ENCODE measurements around the gene NCOA7. TPM values are rescaled to one million over a fixed set of nuclear protein-coding genes. Genes with fewer than 3 reads are reported as not detected.
A peak's percentile ranks its signal among the peaks of the same experiment; 100 is the strongest.

NCOA7 gene
- total RNA-seq, 6 experiments from 2014 or later: 11.4 to 71.8 (median 23.0) TPM

- H3K9me3 ChIP-seq: no peaks in the 10 kb centered on the region
- H3K27ac ChIP-seq: no peak overlapping the region
- DNase-seq (no peak), ATAC-seq (no peak)
- H3K4me3 ChIP-seq: no peak overlapping the region
- intact Hi-C loops (cut with DNase I): no loop called here
- no peaks in the 10 kb centered on the region for H3K36me3 ChIP-seq
- H3K27me3 ChIP-seq: no peaks in the 10 kb centered on the region
- WGBS (ENCODE audit: insufficient coverage, low coverage, low lambda C conversion rate, missing lambda C conversion rate): 87% methylated on average over 4 of the region's 4 CpGs
- no peaks in the 10 kb centered on the region for H3K4me1 ChIP-seq
- TF ChIP-seq CTCF (IDR thresholded peaks at IDR 0.05) (no peak), POLR2A (IDR thresholded peaks at IDR 0.05) (no peak)
Observed at GRCh38 chr6:125806813-125807212, 16.1 kb downstream of the NCOA7 start.

DNA sequence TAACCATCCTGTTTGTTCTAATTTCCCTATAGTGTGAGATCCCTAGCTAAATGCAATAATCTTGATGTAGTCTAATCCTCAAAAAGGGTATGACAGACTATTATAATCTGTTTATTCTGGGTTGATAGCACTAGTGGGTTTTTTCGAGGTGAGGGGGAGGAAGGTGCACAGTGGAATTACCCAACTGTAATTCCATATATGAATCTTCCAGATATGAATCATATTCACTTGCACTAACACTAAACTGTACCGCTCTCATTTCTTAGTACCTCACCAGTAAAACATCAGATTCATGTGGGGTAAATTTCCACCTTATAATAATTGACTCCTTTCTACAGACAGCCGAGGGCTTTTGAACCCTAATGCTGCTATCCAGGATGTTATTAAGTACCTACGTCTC is 16.5 kb downstream of the NCOA7 start:
- ATAC-seq (no peak), DNase-seq (no peak)
- WGBS (ENCODE audit: insufficient coverage, low coverage, low lambda C conversion rate, missing lambda C conversion rate): 82% methylated on average over 4 of the region's 4 CpGs
- Histone ChIP-seq H3K36me3 (no peaks in the 10 kb centered on the region), H3K4me3 (no peak overlapping the region), H3K27ac (no peak overlapping the region), H3K4me1 (no peaks in the 10 kb centered on the region), H3K27me3 (no peaks in the 10 kb centered on the region), H3K9me3 (no peaks in the 10 kb centered on the region)
- intact Hi-C loops (cut with DNase I): no loop called here
- TF ChIP-seq POLR2A (IDR thresholded peaks at IDR 0.05) (no peak), CTCF (IDR thresholded peaks at IDR 0.05) (no peak)

DNA sequence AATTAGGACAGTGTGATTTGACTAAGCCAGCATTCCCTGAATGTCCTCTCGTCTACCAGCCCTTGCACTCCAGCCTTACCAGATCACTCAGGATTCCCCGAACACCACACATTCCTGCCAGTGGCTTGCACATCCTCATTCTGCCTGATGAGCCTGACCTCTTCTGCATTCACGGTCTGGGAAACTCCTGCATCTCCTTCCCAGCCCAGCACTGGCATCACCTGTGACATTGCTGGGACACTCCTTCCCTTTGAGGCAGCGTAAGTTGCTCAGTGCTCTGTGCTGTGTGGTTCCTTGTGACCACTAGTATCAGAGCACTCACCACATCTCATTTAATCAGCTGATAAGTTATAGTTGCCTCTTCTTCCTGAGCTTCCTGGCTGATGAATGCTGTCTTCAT is 17.3 kb downstream of the NCOA7 start:
- WGBS (ENCODE audit: insufficient coverage, low coverage, low lambda C conversion rate, missing lambda C conversion rate): 66% methylated on average over 3 of the region's 4 CpGs

DNA sequence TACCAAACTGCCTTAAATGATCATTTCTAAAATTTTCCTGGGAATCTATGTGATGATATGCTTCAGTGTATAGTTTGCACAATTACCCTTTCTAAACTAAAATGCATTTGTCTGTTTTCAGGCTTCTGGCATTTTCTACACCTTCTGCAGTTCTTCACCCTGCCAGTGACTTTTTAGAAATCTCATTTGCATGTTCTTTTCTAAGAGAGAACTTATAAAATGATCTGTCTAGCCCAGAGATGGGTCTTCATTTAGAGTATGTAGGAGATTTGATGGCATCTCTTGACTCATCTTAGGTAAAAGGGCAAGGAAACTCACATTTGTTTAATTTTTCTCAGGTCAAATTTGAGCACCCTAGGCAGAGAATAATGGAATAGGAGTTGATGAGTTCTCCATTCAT is 17.8 kb downstream of the NCOA7 start:
- TF ChIP-seq CTCF (IDR thresholded peaks at IDR 0.05) (no peak), POLR2A (IDR thresholded peaks at IDR 0.05) (no peak)
- H3K4me1 ChIP-seq: no peaks in the 10 kb centered on the region
- no peak for ATAC-seq

More for the DNA sequence above, 17.3 kb downstream of the NCOA7 start:
- Histone ChIP-seq H3K36me3 (no peaks in the 10 kb centered on the region), H3K9me3 (no peaks in the 10 kb centered on the region), H3K4me1 (no peaks in the 10 kb centered on the region), H3K27me3 (no peaks in the 10 kb centered on the region), H3K27ac (no peak overlapping the region), H3K4me3 (no peak overlapping the region)
- ATAC-seq (peak in 3 of 4 donors; percentile 20 to 26 (median 24)), DNase-seq (no peak)
- TF ChIP-seq POLR2A (IDR thresholded peaks at IDR 0.05) (no peak), CTCF (IDR thresholded peaks at IDR 0.05) (no peak)
- intact Hi-C loops (cut with DNase I): no loop called here

DNA sequence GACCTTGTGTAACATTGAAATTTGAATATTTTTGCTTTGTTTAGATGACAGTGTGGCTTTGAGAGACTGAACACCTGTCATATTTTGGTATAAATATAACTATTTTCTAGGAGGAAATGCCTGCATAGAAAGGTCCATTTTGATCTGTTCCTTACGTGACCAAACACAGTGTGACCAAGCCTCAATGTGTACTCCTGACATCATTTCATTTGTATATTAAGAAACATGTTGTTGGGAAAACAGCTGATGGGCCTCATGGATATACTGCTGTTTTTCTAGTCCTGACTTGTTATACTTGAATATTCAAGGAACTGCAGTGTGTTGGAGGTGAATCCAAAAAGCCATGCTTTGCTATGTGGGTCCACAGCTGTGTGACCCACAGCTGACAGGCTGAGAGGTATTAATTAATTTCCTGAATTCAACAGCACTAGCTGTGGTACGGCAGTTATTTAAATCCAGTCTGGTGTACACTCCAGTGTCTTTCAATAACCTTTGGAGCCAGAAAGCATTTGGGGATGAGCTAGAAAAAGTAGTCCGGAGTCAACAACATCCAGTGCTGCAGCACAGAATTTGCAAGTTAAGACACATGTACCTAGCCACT is 18.9 kb downstream of the NCOA7 start:
- no peak for TF ChIP-seq POLR2A (IDR thresholded peaks at IDR 0.05)
- no peak for TF ChIP-seq CTCF (IDR thresholded peaks at IDR 0.05)
- no peaks in the 10 kb centered on the region for H3K36me3 ChIP-seq
- H3K4me1 ChIP-seq: peaks cover 0 to 6% (median under 1%) of the 10 kb centered on the region in 4 donors
- H3K27ac ChIP-seq: no peak overlapping the region
- H3K9me3 ChIP-seq: no peaks in the 10 kb centered on the region
- 68% methylated on average over 3 of the region's 3 CpGs for WGBS (ENCODE audit: insufficient coverage, low coverage, low lambda C conversion rate, missing lambda C conversion rate)
- intact Hi-C loops (cut with DNase I): no loop called here
- H3K27me3 ChIP-seq: no peaks in the 10 kb centered on the region
- DNase-seq: no peak
- H3K4me3 ChIP-seq: no peak overlapping the region
- no peak for ATAC-seq

More for the DNA sequence above, 17.8 kb downstream of the NCOA7 start:
- H3K4me3 ChIP-seq: no peak overlapping the region
- H3K27me3 ChIP-seq: no peaks in the 10 kb centered on the region
- DNase-seq: no peak
- no peaks in the 10 kb centered on the region for H3K9me3 ChIP-seq
- H3K36me3 ChIP-seq: no peaks in the 10 kb centered on the region
- no peak overlapping the region for H3K27ac ChIP-seq
- intact Hi-C loops (cut with DNase I): no loop called here

Measured in right lobe of liver (tissue), 6 donors.